Activated T-helper 9 cell treated with anti-CD3 and anti-CD28 coated beads, Interleukin-2, amount 50 U/mL, for 16 hours (primary cell): ENCODE measurements around the gene RBP5.

Experiments
- DNase-seq: peaks from one replicate; pipeline ENCODE4 v3.0.0-alpha.2; 2020; ENCODE audit warnings: low read depth

Gene RBP5

GRCh38 chr12:7128681-7129286, at the start of gene RBP5:
Gene RBP5 (minus strand): TSS chr12:7128889. CDS start chr12:7128775, 114 bp downstream.
- DNase-seq: no peak

- DNase-seq: no peak
Observed at GRCh38 chr12:7178481-7178880, 49.8 kb upstream of the RBP5 start.

- no peak for DNase-seq
Observed at GRCh38 chr12:7176595-7176994, 47.9 kb upstream of the RBP5 start.

GRCh38 chr12:7175493-7175892, 46.8 kb upstream of the RBP5 start:
- DNase-seq: no peak

- no peak for DNase-seq
Observed at GRCh38 chr12:7171854-7172253, 43.2 kb upstream of the RBP5 start.

GRCh38 chr12:7169951-7170350, 41.3 kb upstream of the RBP5 start:
- DNase-seq: no peak

GRCh38 chr12:7162691-7163114, 34.0 kb upstream of the RBP5 start:
- DNase-seq: no peak

GRCh38 chr12:7161811-7162210, 33.1 kb upstream of the RBP5 start:
- no peak for DNase-seq

GRCh38 chr12:7161327-7161726, 32.6 kb upstream of the RBP5 start:
- no peak for DNase-seq

GRCh38 chr12:7160183-7160582, 31.5 kb upstream of the RBP5 start:
- DNase-seq: no peak

- DNase-seq: no peak
Observed at GRCh38 chr12:7158781-7159609, 30.3 kb upstream of the RBP5 start.

- DNase-seq: no peak
Observed at GRCh38 chr12:7157391-7157790, 28.7 kb upstream of the RBP5 start.

GRCh38 chr12:7156259-7157197, 27.8 kb upstream of the RBP5 start:
- DNase-seq: no peak

- no peak for DNase-seq
Observed at GRCh38 chr12:7155471-7156034, 26.9 kb upstream of the RBP5 start.

GRCh38 chr12:7154901-7155470, 26.3 kb upstream of the RBP5 start:
- no peak for DNase-seq

GRCh38 chr12:7154042-7154441, 25.4 kb upstream of the RBP5 start:
- no peak for DNase-seq

GRCh38 chr12:7152818-7153217, 24.1 kb upstream of the RBP5 start:
- DNase-seq: no peak

GRCh38 chr12:7151532-7151931, 22.8 kb upstream of the RBP5 start:
- no peak for DNase-seq

GRCh38 chr12:7150841-7151240, 22.2 kb upstream of the RBP5 start:
- DNase-seq: no peak

- no peak for DNase-seq
Observed at GRCh38 chr12:7150356-7150755, 21.7 kb upstream of the RBP5 start.

- no peak for DNase-seq
Observed at GRCh38 chr12:7146906-7147305, 18.2 kb upstream of the RBP5 start.

GRCh38 chr12:7146228-7146627, 17.5 kb upstream of the RBP5 start:
- no peak for DNase-seq
